ENCODE results near the gene ERBB2.

ERBB2 gene

GRCh38 chr17:39699818-39700147, at the start of gene ERBB2:
Gene ERBB2, plus strand, starts transcription at chr17:39700064. Its CDS starts 175 bp downstream, at chr17:39700239.
- DNase-seq, result no peak

DNA sequence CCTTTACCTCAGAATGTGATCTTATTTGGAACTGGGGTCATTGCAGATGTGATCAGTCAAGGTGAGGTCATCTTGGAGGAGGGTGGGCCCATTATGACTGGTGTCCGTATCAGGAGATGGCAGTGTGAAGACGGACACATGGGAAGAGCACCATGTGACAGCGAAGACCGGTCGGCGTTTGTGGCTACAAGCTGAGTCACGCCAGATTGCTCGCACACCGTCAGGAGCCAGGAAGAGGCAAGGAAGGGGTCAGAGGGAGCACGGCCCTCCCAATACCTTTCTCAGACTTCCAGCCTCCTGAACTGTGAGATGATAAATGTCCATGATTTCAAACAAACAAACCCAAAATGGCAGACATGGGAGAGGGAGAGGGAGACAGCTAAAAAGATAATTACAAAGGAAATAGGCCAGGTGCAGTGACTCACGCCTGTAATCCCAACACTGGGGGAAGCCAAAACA, 49.7 kb upstream of the ERBB2 start:
- no peak for DNase-seq

- DNase-seq, result no peak
Measured at GRCh38 chr17:39651923-39652586, 47.8 kb upstream of the ERBB2 start.

DNA sequence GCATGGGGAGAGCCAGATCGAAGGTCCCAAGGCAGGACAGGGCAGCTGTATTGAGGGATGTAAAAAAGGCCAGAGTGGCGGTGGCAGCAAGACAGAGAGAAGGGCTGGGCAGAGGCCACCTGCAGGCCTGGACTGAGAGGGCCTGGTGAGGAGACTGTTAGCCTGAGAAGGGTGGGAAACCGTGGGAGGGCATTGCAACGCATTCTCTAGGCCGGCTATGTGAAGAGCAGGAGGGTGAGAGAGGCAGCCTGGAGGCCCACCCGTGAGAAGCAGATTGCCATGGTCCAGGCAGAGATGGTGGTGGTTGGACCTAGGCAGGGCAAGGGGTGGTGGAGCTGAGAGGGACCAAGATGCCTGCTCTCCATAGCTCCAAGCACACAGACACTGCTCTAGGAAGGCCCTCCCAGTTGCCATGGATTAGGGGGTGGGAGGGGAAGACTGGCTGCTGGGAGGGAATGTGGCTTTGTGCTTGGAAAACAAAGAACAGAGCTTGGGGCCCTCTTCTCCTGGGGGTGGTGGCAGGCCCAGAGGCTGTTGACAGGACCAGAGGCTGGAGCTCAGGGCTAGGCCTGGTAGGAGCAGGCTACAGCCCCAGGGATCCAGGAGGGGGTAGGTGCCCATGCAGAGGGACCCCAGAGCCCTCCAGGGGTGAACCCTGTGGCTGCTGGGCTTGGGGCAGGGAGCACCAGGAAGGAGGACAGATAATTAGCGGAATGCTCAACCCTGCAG, 47.1 kb upstream of the ERBB2 start:
- no peak for DNase-seq

- no peak for DNase-seq
Measured at GRCh38 chr17:39653316-39653661, 46.6 kb upstream of the ERBB2 start.

DNA sequence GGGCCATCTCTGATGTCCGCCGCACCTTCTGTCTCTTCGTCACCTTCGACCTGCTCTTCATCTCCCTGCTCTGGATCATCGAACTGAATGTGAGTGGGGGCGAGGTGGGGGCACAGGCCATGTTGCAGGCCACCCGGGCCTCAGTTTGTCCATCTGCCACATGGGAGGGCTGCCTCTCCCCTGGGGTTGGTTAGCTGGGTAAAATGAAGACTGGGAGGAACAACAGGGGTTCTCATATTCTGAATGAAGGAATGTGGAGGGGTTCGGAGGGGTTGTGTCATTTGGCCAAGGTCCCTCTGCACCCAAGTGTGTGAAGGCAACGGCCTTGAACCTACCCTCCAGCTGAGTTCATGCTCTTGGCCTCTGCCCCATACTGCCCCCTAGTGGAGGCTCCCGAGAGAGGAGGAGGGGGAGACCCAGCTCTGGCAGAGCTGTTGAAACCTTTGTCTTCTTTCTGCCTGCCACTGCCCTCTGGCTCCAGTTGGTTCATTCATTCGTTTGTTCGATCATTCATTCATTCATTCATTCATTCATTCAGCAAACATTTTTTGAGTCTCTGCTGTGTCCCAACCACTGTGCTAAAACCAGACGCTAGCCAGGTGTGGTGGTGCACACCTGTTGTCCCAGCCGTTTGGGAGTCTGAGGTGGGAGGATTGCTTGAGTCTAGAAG, 46.1 kb upstream of the ERBB2 start:
- DNase-seq, result peak in 1 of 2 donors; percentile 31

- no peak for DNase-seq
Measured at GRCh38 chr17:39655105-39655504, 44.8 kb upstream of the ERBB2 start.

DNA sequence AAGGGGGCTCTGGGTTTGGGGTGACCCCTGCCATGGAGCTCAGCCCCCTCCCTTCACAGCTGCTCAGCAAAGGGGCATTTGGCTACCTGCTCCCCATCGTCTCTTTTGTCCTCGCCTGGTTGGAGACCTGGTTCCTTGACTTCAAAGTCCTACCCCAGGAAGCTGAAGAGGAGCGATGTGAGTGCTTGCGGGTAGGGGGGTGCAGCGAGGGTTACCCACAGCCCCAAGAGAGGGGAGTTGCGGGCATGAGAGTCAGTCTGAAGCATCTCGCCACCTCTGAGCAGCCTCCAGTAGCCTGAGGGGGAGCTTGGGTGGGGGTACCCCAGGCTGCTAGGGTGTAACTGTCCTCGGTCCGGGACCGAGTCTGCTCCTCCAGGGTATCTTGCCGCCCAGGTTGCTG, 41.5 kb upstream of the ERBB2 start:
- DNase-seq, result no peak

GRCh38 chr17:39658760-39659159, 41.1 kb upstream of the ERBB2 start:
- DNase-seq, result no peak

DNA sequence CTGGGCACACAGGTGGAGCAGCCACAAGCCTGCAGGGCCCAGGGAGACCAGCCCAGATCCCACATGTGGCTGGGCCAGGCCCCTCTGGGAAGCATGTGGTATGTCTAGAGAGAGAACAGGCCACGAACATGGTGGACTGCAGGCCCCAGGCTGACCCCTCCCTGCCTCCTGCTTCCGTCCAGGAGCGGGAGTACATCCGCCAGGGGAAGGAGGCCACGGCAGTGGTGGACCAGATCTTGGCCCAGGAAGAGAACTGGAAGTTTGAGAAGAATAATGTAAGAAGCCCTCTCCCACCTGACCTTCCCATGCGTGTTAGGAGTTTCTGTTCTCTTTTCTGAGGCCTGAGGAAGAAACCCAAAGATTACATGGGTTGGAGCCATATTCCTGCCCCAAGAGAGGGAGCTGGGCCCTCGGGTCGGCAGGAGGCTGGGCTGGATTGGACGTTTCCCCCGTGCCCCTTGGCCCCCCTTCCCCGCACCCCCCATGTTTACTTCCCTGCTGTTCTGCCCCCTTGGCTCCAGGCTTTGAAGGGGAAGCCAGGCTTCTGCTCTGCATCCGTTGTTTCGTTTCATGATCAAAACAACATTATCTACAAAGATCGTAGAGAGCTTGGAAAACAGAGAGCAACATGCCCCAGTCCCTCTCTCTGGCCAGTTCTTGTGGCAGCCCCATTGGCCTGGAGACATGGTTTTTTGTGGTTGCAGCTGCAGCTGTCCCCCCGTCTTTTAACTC, 40.4 kb upstream of the ERBB2 start:
- no peak for DNase-seq

DNA sequence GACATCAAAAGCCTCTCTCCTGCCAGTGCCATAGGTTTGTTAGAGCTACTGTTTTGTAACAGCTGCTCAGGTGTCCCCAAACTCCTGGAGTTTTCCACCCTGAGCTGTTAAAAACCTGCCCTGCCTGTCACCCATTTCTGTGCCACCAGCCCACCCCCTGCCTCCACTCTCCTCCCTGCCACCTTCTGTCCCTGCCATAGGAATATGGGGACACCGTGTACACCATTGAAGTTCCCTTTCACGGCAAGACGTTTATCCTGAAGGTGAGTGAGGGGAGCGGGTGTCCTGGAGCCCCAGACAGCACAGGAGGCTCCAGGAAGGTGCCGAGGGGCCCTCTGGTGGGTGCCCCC, 39.9 kb upstream of the ERBB2 start:
- no peak for DNase-seq

GRCh38 chr17:39660397-39661385, 39.2 kb upstream of the ERBB2 start:
- DNase-seq, result no peak

GRCh38 chr17:39661744-39662541, 37.9 kb upstream of the ERBB2 start:
- no peak for DNase-seq

GRCh38 chr17:39662551-39663339, 37.1 kb upstream of the ERBB2 start:
- DNase-seq, result no peak

DNA sequence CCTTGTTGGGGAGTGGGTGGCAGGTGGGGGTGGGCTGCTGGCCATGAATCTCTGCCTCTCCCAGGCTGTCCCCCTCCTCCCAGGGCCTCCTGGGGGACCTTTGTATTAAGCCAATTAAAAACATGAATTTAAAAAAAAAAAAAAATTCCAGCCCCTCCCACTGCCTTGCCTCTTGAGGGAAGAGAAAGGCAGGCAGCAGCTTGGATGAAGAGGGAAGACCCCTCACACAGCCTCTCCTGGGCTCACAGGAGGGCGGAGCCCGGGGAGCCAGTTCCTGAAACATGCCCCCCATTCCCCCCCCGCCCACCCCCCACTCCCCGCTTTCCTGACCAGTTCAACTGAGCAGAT, 36.5 kb upstream of the ERBB2 start:
- no peak for DNase-seq

DNA sequence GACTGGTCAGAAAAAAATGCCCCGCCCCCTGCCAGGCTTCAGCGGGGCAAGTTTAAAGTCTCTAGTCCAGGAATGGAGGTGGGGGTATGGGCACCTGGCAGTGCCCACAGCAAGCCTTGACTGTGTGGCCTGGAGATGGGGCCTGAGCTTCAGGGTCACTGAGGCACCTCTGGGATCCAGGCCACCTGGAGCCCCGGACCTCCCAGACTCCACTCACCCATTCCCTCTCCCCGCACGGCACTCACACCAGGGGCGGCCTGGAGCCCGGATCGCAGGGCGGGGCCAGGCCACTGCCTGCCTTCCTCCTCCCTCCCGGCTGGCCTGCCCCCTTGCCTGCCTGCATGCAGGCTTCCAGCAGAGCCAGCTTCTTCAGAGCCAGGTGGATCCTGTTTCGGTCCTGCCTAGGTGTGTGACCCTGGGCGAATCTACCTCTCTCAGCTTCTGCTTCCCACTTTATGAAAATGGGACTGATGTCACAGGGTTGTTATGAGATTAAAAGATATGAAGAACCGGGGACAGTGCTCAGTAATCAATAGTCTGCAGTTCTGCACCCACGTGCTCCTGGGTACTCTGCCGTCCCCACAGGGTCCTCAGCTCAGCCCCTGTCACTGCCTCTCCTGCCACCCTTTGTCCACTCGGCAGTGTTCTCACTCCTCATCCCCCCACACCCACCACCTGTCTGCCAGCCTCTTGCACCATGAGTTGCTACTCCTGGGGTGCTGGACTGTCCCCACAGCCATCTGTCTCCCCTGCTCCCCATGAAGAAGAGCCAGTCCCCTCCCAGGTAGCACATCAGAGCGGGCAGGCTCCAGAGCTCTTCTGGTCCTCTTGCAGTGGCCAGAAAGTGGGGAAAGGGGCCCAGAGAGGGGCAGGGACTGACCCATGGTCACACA, 35.9 kb upstream of the ERBB2 start:
- no peak for DNase-seq

GRCh38 chr17:39664581-39665561, 35.0 kb upstream of the ERBB2 start, which contains the start of gene TCAP:
Gene TCAP, plus strand, starts transcription at chr17:39665349. Its CDS starts 11 bp downstream, at chr17:39665360.
- DNase-seq, result no peak

DNA sequence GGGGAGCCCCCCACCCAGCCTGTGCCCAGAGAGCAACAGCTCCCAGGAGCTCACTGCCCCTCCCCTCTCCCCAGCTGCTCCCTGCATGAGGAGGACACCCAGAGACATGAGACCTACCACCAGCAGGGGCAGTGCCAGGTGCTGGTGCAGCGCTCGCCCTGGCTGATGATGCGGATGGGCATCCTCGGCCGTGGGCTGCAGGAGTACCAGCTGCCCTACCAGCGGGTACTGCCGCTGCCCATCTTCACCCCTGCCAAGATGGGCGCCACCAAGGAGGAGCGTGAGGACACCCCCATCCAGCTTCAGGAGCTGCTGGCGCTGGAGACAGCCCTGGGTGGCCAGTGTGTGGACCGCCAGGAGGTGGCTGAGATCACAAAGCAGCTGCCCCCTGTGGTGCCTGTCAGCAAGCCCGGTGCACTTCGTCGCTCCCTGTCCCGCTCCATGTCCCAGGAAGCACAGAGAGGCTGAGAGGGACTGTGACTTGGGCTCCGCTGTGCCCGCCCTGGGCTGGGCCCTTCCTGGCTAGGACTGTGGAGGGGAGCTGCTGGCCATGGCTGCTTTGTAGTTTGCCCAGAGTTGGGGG, 34.1 kb upstream of the ERBB2 start:
- DNase-seq, result no peak
